SK-N-SH (cell line): ENCODE data around the gene FHOD3. TPM values are rescaled to one million over a fixed set of nuclear protein-coding genes. Genes with fewer than 3 reads are reported as not detected.

Experiments
- CTCF ChIA-PET: fragments of 300-600, 350-600 bp; formaldehyde crosslinking; extraction: SDS; loops from one replicate; lab custom pipeline; 2021; lab: Yijun Ruan, JAX
- POLR2A ChIA-PET: fragments of 350-600 bp; sonication (Branson Sonifier 250); formaldehyde crosslinking; extraction: SDS; loops from one replicate; lab custom pipeline; 2020; ENCODE audit warnings: antibody characterized with exemption, inconsistent platforms; lab: Yijun Ruan, JAX
- DNase-seq: peaks from one replicate; pipeline ENCODE4 v3.0.0; 2012
- H2AFZ ChIP-seq: fragments of 200-600 bp; sonication (generic); 2 replicates; pipeline ENCODE4 v1.8.1; 2016; ENCODE audit warnings: antibody characterized with exemption, mild to moderate bottlenecking, low read depth
- H3F3A ChIP-seq: fragments of 200-600 bp; sonication (generic); replicated peaks from 2 replicates; pipeline ENCODE3; 2016; ENCODE audit warnings: antibody characterized with exemption, mild to moderate bottlenecking; ENCODE audit not compliant: insufficient read depth
- H3K27ac ChIP-seq, 2 experiments: fragments of 200-500 bp in 1 of 2; fragments of 200-600 bp in 1 of 2; sonication (Bioruptor generic) in 1 of 2; sonication (generic), shearing (Covaris generic) in 1 of 2; 2 replicates each; pipeline versions ENCODE4 v1.5.1 to v1.6.1; 2014 to 2016; ENCODE audit warnings: low read depth in 2 of 2, inconsistent platforms in 1 of 2, low read length in 1 of 2, mild to moderate bottlenecking in 1 of 2, mixed read lengths in 1 of 2
- H3K27me3 ChIP-seq: fragments of 200-600 bp; sonication (generic), shearing (Covaris generic); 2 replicates; pipeline ENCODE4 v1.6.1; 2016; ENCODE audit warnings: mixed run types; ENCODE audit not compliant: insufficient read depth
- H3K36me3 ChIP-seq, 2 experiments: fragments of 200-500 bp in 1 of 2; fragments of 200-600 bp in 1 of 2; sonication (Bioruptor generic) in 1 of 2; sonication (generic) in 1 of 2; replicated peaks in 1 of 2; 2 replicates each; pipeline versions ENCODE3 to v1.5.1; 2014 to 2016; ENCODE audit warnings: low read length in 1 of 2, mild to moderate bottlenecking in 1 of 2; ENCODE audit not compliant: insufficient read depth in 2 of 2, control insufficient read depth in 1 of 2
- H3K4me1 ChIP-seq, 2 experiments: fragments of 200-500 bp in 1 of 2; fragments of 200-600 bp in 1 of 2; sonication (Bioruptor generic) in 1 of 2; sonication (generic), shearing (Covaris generic) in 1 of 2; 2 replicates each; pipeline versions ENCODE4 v1.5.1 to v1.6.1; 2014 to 2016; ENCODE audit warnings: low read depth in 1 of 2, low read length in 1 of 2, mixed run types in 1 of 2; ENCODE audit not compliant: insufficient read depth in 2 of 2, control insufficient read depth in 1 of 2
- H3K4me2 ChIP-seq: fragments of 200-600 bp; sonication (generic), shearing (Covaris generic); 2 replicates; pipeline ENCODE4 v1.6.1; 2017; ENCODE audit warnings: mixed run types
- H3K4me3 ChIP-seq, 2 experiments: fragments of 200-500 bp in 1 of 2; fragments of 200-600 bp in 1 of 2; sonication (Bioruptor generic) in 1 of 2; sonication (generic), shearing (Covaris generic) in 1 of 2; 2 replicates each; pipeline versions ENCODE4 v1.5.1 to v1.8.1; 2014 to 2016; ENCODE audit warnings: low read depth in 2 of 2, inconsistent platforms in 1 of 2, low read length in 1 of 2, mild to moderate bottlenecking in 1 of 2, mixed read lengths in 1 of 2, moderate library complexity in 1 of 2
- H3K79me2 ChIP-seq: fragments of 200-600 bp; sonication (generic); 2 replicates; pipeline ENCODE4 v1.8.1; 2017; ENCODE audit warnings: mild to moderate bottlenecking; ENCODE audit not compliant: insufficient read depth
- H3K9ac ChIP-seq: fragments of 200-600 bp; sonication (generic); 2 replicates; pipeline ENCODE4 v1.6.1; 2017; ENCODE audit warnings: mixed run types
- H3K9me2 ChIP-seq: fragments of 200-600 bp; sonication (generic); 2 replicates; pipeline ENCODE4 v1.6.1; 2017; ENCODE audit warnings: mixed run types
- H3K9me3 ChIP-seq: fragments of 200-600 bp; sonication (generic); 2 replicates; pipeline ENCODE4 v1.6.1; 2017; ENCODE audit warnings: mixed run types, mild to moderate bottlenecking, moderate library complexity
- H4K20me1 ChIP-seq: fragments of 200-600 bp; sonication (generic); 2 replicates; pipeline ENCODE4 v1.6.1; 2017; ENCODE audit warnings: mild to moderate bottlenecking, mixed run types; ENCODE audit not compliant: insufficient read depth
- EP300 ChIP-seq, 2 experiments: IDR thresholded peaks; 2 replicates each; pipeline versions ENCODE4 v1.4.0 to v1.6.1; 2012; ENCODE audit warnings: borderline replicate concordance in 1 of 2, low read depth in 1 of 2, low read length in 1 of 2
- FOXJ3 ChIP-seq: sonication (generic); formaldehyde crosslinking; IDR thresholded peaks from 2 replicates; pipeline ENCODE4 v1.5.1; 2020; ENCODE audit warnings: mild to moderate bottlenecking, missing genetic modification reagents
- FOXM1 ChIP-seq: IDR thresholded peaks from 2 replicates; pipeline ENCODE4 v1.4.0; 2012; ENCODE audit warnings: low read depth, mild to moderate bottlenecking
- GABPA ChIP-seq: IDR thresholded peaks from 2 replicates; pipeline ENCODE4 v1.4.0; 2012; ENCODE audit warnings: low read depth, mild to moderate bottlenecking
- GATA2 ChIP-seq: sonication (generic); formaldehyde crosslinking; IDR thresholded peaks from 2 replicates; pipeline ENCODE4 v1.5.0; 2020; ENCODE audit warnings: mild to moderate bottlenecking, missing genetic modification reagents
- JUND ChIP-seq: IDR thresholded peaks from 2 replicates; pipeline ENCODE4 v1.4.0; 2012
- MEF2A ChIP-seq: IDR thresholded peaks from 2 replicates; pipeline ENCODE4 v1.4.0; 2012; ENCODE audit warnings: low read depth, borderline replicate concordance
- MXI1 ChIP-seq: IDR thresholded peaks from 2 replicates; pipeline ENCODE4 v1.6.1; 2012; ENCODE audit warnings: mild to moderate bottlenecking, low read depth, low read length, improper control_type of control experiment
- NFIC ChIP-seq: IDR thresholded peaks from 2 replicates; pipeline ENCODE4 v1.4.0; 2012; ENCODE audit warnings: borderline replicate concordance
- POLR2AphosphoS5 ChIP-seq: IDR thresholded peaks from 2 replicates; pipeline ENCODE4 v1.6.1; 2012; ENCODE audit warnings: low read depth, low read length
- RFX5 ChIP-seq: IDR thresholded peaks from 2 replicates; pipeline ENCODE4 v1.6.1; 2012; ENCODE audit warnings: mild to moderate bottlenecking, improper control_type of control experiment, low read length
- SMC3 ChIP-seq: IDR thresholded peaks from 2 replicates; pipeline ENCODE4 v1.6.1; 2012; ENCODE audit warnings: low read depth, low read length, improper control_type of control experiment
- TEAD4 ChIP-seq: IDR thresholded peaks from 2 replicates; pipeline ENCODE4 v1.4.0; 2012; ENCODE audit warnings: mild to moderate bottlenecking, borderline replicate concordance; ENCODE audit not compliant: insufficient read depth
- YY1 ChIP-seq: IDR thresholded peaks from 2 replicates; pipeline ENCODE4 v1.4.0; 2012; ENCODE audit warnings: low read depth, mild to moderate bottlenecking
- polyA plus RNA-seq, 3 experiments: library from polyadenylated mRNA; depleted of rRNA; stranded (reverse); fragments of >200 nt; gene quantifications; 2 replicates each; pipeline ENCODE4 v1.2.3, GENCODE V29; 2012
- TF ChIP-seq, protein P1 (sequence below): IDR thresholded peaks from 2 replicates; pipeline ENCODE4 v1.6.1; 2012; ENCODE audit warnings: mild to moderate bottlenecking, low read depth, low read length, moderate library complexity
- TF ChIP-seq, protein P2 (sequence below): fragments of 200-600 bp; sonication (generic); IDR thresholded peaks from 2 replicates; pipeline ENCODE4 v1.6.1; 2017; ENCODE audit warnings: antibody characterized with exemption, mild to moderate bottlenecking, moderate library complexity
- TF ChIP-seq, protein P3 (sequence below): IDR thresholded peaks from 2 replicates; pipeline ENCODE4; 2012
- TF ChIP-seq, protein P4 (sequence below): fragments of 150-350 bp; IDR thresholded peaks from 2 replicates; pipeline ENCODE4 v1.6.1; 2016; ENCODE audit warnings: mild to moderate bottlenecking, low read depth, low read length

The FHOD3 gene
- polyA plus RNA-seq, 1 of the 3 experiments (the other 2 are of a cell fraction): 10.9 TPM

DNA sequence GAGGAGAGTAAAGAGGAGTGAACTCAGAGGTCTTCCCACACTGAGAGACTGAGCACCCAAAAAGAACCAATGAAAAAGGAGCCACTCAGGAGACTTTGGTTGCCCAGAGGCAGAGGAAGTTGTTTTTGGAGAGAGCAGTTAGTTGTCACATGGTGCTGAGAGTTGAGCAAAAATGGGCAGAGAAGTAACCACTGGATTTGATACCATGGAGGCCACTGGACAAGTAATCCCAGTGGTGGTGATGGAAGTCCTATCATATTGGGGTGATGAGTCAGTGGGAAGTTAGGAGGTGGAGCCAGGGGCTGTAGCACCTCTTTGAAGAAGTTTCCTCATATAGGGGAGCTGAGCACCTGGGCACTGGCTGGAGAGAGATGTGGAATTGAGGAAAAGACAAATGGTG lies 295.5 kb downstream of the FHOD3 start:
- CTCF ChIA-PET: no interaction called here
- H3K4me2 ChIP-seq: no peak overlapping the region
- peaks cover 0 to 3% of the 10 kb centered on the region in 2 experiments for H3K36me3 ChIP-seq
- H3K9ac ChIP-seq: no peak overlapping the region
- no peaks in the 10 kb centered on the region for H3K9me3 ChIP-seq
- H3K4me3 ChIP-seq: no peak overlapping the region
- TF ChIP-seq, protein P1, sequence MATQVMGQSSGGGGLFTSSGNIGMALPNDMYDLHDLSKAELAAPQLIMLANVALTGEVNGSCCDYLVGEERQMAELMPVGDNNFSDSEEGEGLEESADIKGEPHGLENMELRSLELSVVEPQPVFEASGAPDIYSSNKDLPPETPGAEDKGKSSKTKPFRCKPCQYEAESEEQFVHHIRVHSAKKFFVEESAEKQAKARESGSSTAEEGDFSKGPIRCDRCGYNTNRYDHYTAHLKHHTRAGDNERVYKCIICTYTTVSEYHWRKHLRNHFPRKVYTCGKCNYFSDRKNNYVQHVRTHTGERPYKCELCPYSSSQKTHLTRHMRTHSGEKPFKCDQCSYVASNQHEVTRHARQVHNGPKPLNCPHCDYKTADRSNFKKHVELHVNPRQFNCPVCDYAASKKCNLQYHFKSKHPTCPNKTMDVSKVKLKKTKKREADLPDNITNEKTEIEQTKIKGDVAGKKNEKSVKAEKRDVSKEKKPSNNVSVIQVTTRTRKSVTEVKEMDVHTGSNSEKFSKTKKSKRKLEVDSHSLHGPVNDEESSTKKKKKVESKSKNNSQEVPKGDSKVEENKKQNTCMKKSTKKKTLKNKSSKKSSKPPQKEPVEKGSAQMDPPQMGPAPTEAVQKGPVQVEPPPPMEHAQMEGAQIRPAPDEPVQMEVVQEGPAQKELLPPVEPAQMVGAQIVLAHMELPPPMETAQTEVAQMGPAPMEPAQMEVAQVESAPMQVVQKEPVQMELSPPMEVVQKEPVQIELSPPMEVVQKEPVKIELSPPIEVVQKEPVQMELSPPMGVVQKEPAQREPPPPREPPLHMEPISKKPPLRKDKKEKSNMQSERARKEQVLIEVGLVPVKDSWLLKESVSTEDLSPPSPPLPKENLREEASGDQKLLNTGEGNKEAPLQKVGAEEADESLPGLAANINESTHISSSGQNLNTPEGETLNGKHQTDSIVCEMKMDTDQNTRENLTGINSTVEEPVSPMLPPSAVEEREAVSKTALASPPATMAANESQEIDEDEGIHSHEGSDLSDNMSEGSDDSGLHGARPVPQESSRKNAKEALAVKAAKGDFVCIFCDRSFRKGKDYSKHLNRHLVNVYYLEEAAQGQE: no peak
- no peak for TF ChIP-seq EP300 (IDR thresholded peaks at IDR 0.05; ENCODE audit: borderline replicate concordance in 1 of 2, low read depth in 1 of 2, low read length in 1 of 2)
- no peak for TF ChIP-seq TEAD4
- TF ChIP-seq JUND: no peak
- no peak for TF ChIP-seq MXI1
- TF ChIP-seq GATA2 (CRISPR knock-in tag): no peak
- TF ChIP-seq NFIC: no peak
- TF ChIP-seq FOXM1: no peak
- no peak for TF ChIP-seq RFX5
- no peak for TF ChIP-seq FOXJ3 (CRISPR knock-in tag)
- TF ChIP-seq, protein P2, sequence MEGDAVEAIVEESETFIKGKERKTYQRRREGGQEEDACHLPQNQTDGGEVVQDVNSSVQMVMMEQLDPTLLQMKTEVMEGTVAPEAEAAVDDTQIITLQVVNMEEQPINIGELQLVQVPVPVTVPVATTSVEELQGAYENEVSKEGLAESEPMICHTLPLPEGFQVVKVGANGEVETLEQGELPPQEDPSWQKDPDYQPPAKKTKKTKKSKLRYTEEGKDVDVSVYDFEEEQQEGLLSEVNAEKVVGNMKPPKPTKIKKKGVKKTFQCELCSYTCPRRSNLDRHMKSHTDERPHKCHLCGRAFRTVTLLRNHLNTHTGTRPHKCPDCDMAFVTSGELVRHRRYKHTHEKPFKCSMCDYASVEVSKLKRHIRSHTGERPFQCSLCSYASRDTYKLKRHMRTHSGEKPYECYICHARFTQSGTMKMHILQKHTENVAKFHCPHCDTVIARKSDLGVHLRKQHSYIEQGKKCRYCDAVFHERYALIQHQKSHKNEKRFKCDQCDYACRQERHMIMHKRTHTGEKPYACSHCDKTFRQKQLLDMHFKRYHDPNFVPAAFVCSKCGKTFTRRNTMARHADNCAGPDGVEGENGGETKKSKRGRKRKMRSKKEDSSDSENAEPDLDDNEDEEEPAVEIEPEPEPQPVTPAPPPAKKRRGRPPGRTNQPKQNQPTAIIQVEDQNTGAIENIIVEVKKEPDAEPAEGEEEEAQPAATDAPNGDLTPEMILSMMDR: no peak
- no peak for TF ChIP-seq SMC3
- TF ChIP-seq GABPA: no peak
- TF ChIP-seq, protein P3, sequence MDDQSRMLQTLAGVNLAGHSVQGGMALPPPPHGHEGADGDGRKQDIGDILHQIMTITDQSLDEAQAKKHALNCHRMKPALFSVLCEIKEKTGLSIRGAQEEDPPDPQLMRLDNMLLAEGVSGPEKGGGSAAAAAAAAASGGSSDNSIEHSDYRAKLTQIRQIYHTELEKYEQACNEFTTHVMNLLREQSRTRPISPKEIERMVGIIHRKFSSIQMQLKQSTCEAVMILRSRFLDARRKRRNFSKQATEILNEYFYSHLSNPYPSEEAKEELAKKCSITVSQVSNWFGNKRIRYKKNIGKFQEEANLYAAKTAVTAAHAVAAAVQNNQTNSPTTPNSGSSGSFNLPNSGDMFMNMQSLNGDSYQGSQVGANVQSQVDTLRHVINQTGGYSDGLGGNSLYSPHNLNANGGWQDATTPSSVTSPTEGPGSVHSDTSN: no peak
- TF ChIP-seq YY1: no peak
- no peak for TF ChIP-seq MEF2A
- TF ChIP-seq, protein P4, sequence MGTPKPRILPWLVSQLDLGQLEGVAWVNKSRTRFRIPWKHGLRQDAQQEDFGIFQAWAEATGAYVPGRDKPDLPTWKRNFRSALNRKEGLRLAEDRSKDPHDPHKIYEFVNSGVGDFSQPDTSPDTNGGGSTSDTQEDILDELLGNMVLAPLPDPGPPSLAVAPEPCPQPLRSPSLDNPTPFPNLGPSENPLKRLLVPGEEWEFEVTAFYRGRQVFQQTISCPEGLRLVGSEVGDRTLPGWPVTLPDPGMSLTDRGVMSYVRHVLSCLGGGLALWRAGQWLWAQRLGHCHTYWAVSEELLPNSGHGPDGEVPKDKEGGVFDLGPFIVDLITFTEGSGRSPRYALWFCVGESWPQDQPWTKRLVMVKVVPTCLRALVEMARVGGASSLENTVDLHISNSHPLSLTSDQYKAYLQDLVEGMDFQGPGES: no peak
- TF ChIP-seq POLR2AphosphoS5: no peak
- H3K9me2 ChIP-seq: no peaks in the 10 kb centered on the region
- H3K27ac ChIP-seq: no peak overlapping the region
- H4K20me1 ChIP-seq: no peaks in the 10 kb centered on the region
- no peaks in the 10 kb centered on the region for H3K79me2 ChIP-seq
- H3K27me3 ChIP-seq: no peaks in the 10 kb centered on the region
- no peak for DNase-seq
- no peaks in the 10 kb centered on the region for H3F3A ChIP-seq
- H2AFZ ChIP-seq: no peak overlapping the region
- POLR2A ChIA-PET: no interaction called here
- peaks cover 0 to 2% of the 10 kb centered on the region in 2 experiments; a peak in 1 of 4 replicates for H3K4me1 ChIP-seq
